SU-DHL-6 (cell line): ENCODE data around the gene GRB10.

Experiments
- H2AFZ ChIP-seq: fragments of 200-600 bp; sonication (generic); 2 replicates; pipeline ENCODE4 v1.6.1; 2014; ENCODE audit warnings: low read depth, mild to moderate bottlenecking, moderate library complexity, mixed read lengths, antibody characterized with exemption, low read length; ENCODE audit not compliant: severe bottlenecking
- H3F3A ChIP-seq: fragments of 200-600 bp; shearing (Covaris generic); 2 replicates; pipeline ENCODE4 v1.6.0; 2016; ENCODE audit warnings: antibody characterized with exemption, mild to moderate bottlenecking; ENCODE audit not compliant: insufficient read depth
- H3K27ac ChIP-seq: fragments of 200-600 bp; sonication (generic); 2 replicates; pipeline ENCODE4 v1.5.1; 2016; ENCODE audit warnings: low read depth, mild to moderate bottlenecking, low read length, moderate library complexity, mixed read lengths
- H3K27me3 ChIP-seq: fragments of 200-600 bp; sonication (generic), shearing (Covaris generic); 2 replicates; pipeline ENCODE4 v1.6.0; 2014; ENCODE audit warnings: mild to moderate bottlenecking, low read length
- H3K36me3 ChIP-seq: fragments of 200-600 bp; sonication (generic); 2 replicates; pipeline ENCODE4 v1.6.1; 2014; ENCODE audit warnings: mild to moderate bottlenecking, low read length, mixed read lengths
- H3K4me2 ChIP-seq: fragments of 300-600, 200-600 bp; shearing (Covaris generic), sonication (generic); 2 replicates; pipeline ENCODE4 v1.6.0; 2014; ENCODE audit warnings: low read length, low read depth, mild to moderate bottlenecking; ENCODE audit not compliant: poor library complexity, severe bottlenecking
- H3K4me3 ChIP-seq: fragments of 200-600 bp; sonication (generic); 2 replicates; pipeline ENCODE4 v1.5.1; 2014; ENCODE audit warnings: antibody characterized with exemption, low read length, mild to moderate bottlenecking, mixed read lengths; ENCODE audit not compliant: insufficient read depth, poor library complexity, severe bottlenecking
- H3K79me2 ChIP-seq: fragments of 200-600 bp; sonication (generic); 2 replicates; pipeline ENCODE4 v1.6.1; 2014; ENCODE audit warnings: mild to moderate bottlenecking, low read length, moderate library complexity; ENCODE audit not compliant: insufficient read depth
- H3K9ac ChIP-seq: fragments of 200-600 bp; sonication (generic); 2 replicates; pipeline ENCODE4 v1.7.0; 2014; ENCODE audit warnings: mild to moderate bottlenecking, low read length
- H3K9me2 ChIP-seq: fragments of 200-600 bp; sonication (generic); replicated peaks from 2 replicates; pipeline ENCODE4 v1.6.1; 2014; ENCODE audit warnings: low read length; ENCODE audit not compliant: insufficient read depth
- H3K9me3 ChIP-seq: fragments of 200-600 bp; sonication (generic); 2 replicates; pipeline ENCODE4 v1.6.1; 2014; ENCODE audit warnings: low read length, mixed read lengths; ENCODE audit not compliant: insufficient read depth
- H4K20me1 ChIP-seq: fragments of 200-600 bp; sonication (generic); 2 replicates; pipeline ENCODE4 v1.6.1; 2014; ENCODE audit warnings: low read depth, mild to moderate bottlenecking, antibody characterized with exemption, low read length, moderate library complexity, mixed read lengths
- CTCF ChIP-seq: fragments of 200-600 bp; sonication (generic); IDR thresholded peaks from one replicate; pipeline ENCODE4 v1.5.1; 2017; ENCODE audit warnings: antibody characterized with exemption, mild to moderate bottlenecking, low read length, moderate library complexity; ENCODE audit not compliant: insufficient read depth, poor library complexity, severe bottlenecking
- EZH2phosphoT487 ChIP-seq: fragments of 200-600 bp; sonication (generic), shearing (Covaris generic); conservative IDR thresholded peaks from 2 replicates; pipeline ENCODE4 v1.6.1; 2018; ENCODE audit warnings: mild to moderate bottlenecking, antibody characterized with exemption, low read length, moderate library complexity, mixed read lengths

Gene GRB10

DNA sequence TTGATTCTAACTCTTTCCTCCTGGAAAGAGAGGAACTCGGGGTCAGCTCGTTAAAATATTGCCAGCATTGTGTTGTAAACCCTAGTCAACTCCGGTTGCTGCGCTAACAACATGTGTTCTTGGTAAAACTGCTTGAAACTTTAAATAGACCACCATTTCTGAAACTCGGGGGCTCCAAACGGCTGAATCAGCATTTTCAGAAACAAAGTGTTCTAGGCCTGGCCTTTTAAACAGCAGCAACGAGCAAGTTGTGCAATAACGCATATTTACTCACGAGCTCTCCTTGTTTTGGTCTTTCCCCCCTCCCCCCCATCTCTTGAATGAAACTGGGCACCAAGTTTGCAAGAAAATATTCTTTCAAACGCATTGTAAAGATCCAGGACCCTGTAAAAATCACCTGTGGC lies 9.2 kb upstream of the GRB10 start:
- Histone ChIP-seq H2AFZ (no peak overlapping the region), H3K27ac (no peak overlapping the region)

GRCh38 chr7:50791363-50791937 lies 8.8 kb upstream of the GRB10 start:
- H3K4me3 ChIP-seq, result no peak overlapping the region
- no peak overlapping the region for H2AFZ ChIP-seq
- no peaks in the 10 kb centered on the region for H3F3A ChIP-seq
- H3K9ac ChIP-seq, result no peak overlapping the region
- no peaks in the 10 kb centered on the region for H3K9me3 ChIP-seq
- no peaks in the 10 kb centered on the region for H4K20me1 ChIP-seq
- no peaks in the 10 kb centered on the region for H3K79me2 ChIP-seq
- H3K36me3 ChIP-seq, result no peaks in the 10 kb centered on the region
- H3K9me2 ChIP-seq, result no peaks in the 10 kb centered on the region
- H3K27ac ChIP-seq, result no peak overlapping the region
- TF ChIP-seq EZH2phosphoT487 (no peak), CTCF (no peak)
- H3K4me2 ChIP-seq, result no peak overlapping the region
- H3K27me3 ChIP-seq, result no peaks in the 10 kb centered on the region

More for the DNA sequence above, 9.2 kb upstream of the GRB10 start:
- no peaks in the 10 kb centered on the region for H3K27me3 ChIP-seq
- H3F3A ChIP-seq, result no peaks in the 10 kb centered on the region
- H3K9ac ChIP-seq, result no peak overlapping the region
- no peaks in the 10 kb centered on the region for H3K36me3 ChIP-seq
- no peak for TF ChIP-seq EZH2phosphoT487
- no peaks in the 10 kb centered on the region for H3K9me2 ChIP-seq
- no peaks in the 10 kb centered on the region for H3K9me3 ChIP-seq
- no peaks in the 10 kb centered on the region for H4K20me1 ChIP-seq
- H3K79me2 ChIP-seq, result no peaks in the 10 kb centered on the region
- H3K4me2 ChIP-seq, result no peak overlapping the region
- H3K4me3 ChIP-seq, result no peak overlapping the region

DNA sequence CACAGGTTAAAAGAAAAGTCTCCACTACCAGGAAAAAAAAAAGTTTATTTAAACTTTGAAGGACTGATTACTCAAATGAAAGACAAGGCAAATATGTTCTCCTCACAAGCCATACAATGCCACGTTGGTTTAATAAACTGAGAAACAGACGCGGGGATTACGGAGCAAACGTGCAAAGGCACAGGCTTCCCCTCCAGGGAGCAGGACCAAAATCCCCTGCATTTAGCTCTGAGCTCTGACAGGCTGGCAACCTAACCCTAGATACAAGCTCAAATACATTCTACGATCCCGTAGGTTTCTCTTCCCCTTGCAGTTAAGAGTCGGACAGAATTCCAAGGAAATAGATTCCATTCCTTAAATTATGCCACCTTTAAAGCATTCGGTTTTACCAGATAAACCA lies 7.7 kb upstream of the GRB10 start:
- no peaks in the 10 kb centered on the region for H3K36me3 ChIP-seq
- no peak overlapping the region for H2AFZ ChIP-seq
- no peak overlapping the region for H3K27ac ChIP-seq
- no peak for TF ChIP-seq CTCF
- no peak for TF ChIP-seq EZH2phosphoT487
- no peak overlapping the region for H3K9ac ChIP-seq
- H3K9me2 ChIP-seq, result no peaks in the 10 kb centered on the region
- H3K4me3 ChIP-seq, result no peak overlapping the region
- H3K9me3 ChIP-seq, result no peaks in the 10 kb centered on the region
- no peak overlapping the region for H3K4me2 ChIP-seq
- no peaks in the 10 kb centered on the region for H3F3A ChIP-seq
- H3K79me2 ChIP-seq, result no peaks in the 10 kb centered on the region
- H4K20me1 ChIP-seq, result no peaks in the 10 kb centered on the region
- H3K27me3 ChIP-seq, result no peaks in the 10 kb centered on the region

- Histone ChIP-seq H3K4me3 (no peak overlapping the region), H3K9me3 (no peaks in the 10 kb centered on the region), H3K27ac (no peak overlapping the region), H3K4me2 (no peak overlapping the region), H3K9me2 (no peaks in the 10 kb centered on the region), H3K27me3 (no peaks in the 10 kb centered on the region), H2AFZ (no peak overlapping the region), H4K20me1 (no peaks in the 10 kb centered on the region), H3K36me3 (no peaks in the 10 kb centered on the region), H3F3A (no peaks in the 10 kb centered on the region), H3K79me2 (no peaks in the 10 kb centered on the region), H3K9ac (no peak overlapping the region)
- TF ChIP-seq CTCF (no peak), EZH2phosphoT487 (no peak)
Observed at GRCh38 chr7:50788382-50788781, 5.7 kb upstream of the GRB10 start.
